ENCODE data around the gene PLCB4. TPM values are rescaled to one million over a fixed set of nuclear protein-coding genes. Genes with fewer than 3 reads are reported as not detected.

The PLCB4 gene
- total RNA-seq, 1 donor from 2014 or later: 12.0 TPM

DNA sequence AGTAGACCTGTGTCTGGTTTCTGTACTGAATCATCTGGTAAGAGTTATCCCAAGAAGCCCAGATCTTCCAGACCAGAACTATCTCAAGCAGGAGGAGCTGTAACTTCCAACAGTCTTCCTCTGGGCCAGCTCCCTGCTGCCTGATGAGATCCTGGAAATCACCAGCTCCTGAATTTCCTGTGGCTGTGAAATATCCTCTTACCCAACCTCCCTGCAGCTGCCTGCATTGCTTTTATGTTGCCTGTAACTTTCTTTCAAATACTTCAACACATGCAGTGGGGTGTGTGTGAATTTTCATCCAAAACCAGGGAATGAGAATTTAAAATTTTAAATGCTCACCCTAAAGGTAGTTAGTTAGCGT, 285.0 kb downstream of the PLCB4 start:
- TF ChIP-seq POLR2A (IDR thresholded peaks at IDR 0.05): no peak
- TF ChIP-seq, protein P1, sequence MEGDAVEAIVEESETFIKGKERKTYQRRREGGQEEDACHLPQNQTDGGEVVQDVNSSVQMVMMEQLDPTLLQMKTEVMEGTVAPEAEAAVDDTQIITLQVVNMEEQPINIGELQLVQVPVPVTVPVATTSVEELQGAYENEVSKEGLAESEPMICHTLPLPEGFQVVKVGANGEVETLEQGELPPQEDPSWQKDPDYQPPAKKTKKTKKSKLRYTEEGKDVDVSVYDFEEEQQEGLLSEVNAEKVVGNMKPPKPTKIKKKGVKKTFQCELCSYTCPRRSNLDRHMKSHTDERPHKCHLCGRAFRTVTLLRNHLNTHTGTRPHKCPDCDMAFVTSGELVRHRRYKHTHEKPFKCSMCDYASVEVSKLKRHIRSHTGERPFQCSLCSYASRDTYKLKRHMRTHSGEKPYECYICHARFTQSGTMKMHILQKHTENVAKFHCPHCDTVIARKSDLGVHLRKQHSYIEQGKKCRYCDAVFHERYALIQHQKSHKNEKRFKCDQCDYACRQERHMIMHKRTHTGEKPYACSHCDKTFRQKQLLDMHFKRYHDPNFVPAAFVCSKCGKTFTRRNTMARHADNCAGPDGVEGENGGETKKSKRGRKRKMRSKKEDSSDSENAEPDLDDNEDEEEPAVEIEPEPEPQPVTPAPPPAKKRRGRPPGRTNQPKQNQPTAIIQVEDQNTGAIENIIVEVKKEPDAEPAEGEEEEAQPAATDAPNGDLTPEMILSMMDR (IDR thresholded peaks at IDR 0.05): no peak
- no peak for TF ChIP-seq POLR2AphosphoS5 (IDR thresholded peaks at IDR 0.05; ENCODE audit: insufficient read depth in 1 of 2, low read depth in 1 of 2)
- no peaks in the 10 kb centered on the region for H3K27me3 ChIP-seq
- intact Hi-C loops (cut with DNase I): no loop called here
- no peak overlapping the region for H3K4me3 ChIP-seq
- no peak for DNase-seq (ENCODE audit: extremely low spot score in 2 of 2)
- H3K4me1 ChIP-seq: no peaks in the 10 kb centered on the region
- H3K9me3 ChIP-seq: no peaks in the 10 kb centered on the region
- no peaks in the 10 kb centered on the region for H3K36me3 ChIP-seq
- no peak overlapping the region for H3K27ac ChIP-seq

DNA sequence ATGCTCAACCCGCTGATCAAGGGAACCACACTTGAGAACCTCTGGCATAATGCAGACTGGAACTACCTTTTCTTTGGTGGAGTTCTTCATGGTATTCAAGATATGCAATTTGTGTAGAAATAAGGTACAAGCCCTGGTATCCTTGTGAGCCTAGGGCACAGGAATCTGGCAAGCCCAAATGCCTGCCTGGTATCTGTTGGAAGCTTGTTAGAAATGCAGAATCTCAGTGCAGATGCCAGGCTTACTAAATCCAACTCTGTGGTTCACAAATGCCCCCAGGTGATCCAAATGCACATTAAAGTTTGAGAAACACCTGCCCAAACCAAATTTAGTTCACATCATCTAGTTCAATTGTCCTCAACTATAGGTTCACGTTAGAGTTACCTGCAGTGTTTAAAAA, 285.7 kb downstream of the PLCB4 start:
- Histone ChIP-seq H3K36me3 (no peaks in the 10 kb centered on the region), H3K27ac (no peak overlapping the region), H3K4me3 (no peak overlapping the region), H3K4me1 (peaks cover 7% of the 10 kb centered on the region), H3K9me3 (no peaks in the 10 kb centered on the region), H3K27me3 (no peaks in the 10 kb centered on the region)
- intact Hi-C loops (cut with DNase I): no loop called here
- DNase-seq (ENCODE audit: extremely low spot score in 2 of 2): no peak
- no peak for TF ChIP-seq POLR2A (IDR thresholded peaks at IDR 0.05)
- TF ChIP-seq, protein P1 (IDR thresholded peaks at IDR 0.05): no peak
- no peak for TF ChIP-seq POLR2AphosphoS5 (IDR thresholded peaks at IDR 0.05; ENCODE audit: insufficient read depth in 1 of 2, low read depth in 1 of 2)

DNA sequence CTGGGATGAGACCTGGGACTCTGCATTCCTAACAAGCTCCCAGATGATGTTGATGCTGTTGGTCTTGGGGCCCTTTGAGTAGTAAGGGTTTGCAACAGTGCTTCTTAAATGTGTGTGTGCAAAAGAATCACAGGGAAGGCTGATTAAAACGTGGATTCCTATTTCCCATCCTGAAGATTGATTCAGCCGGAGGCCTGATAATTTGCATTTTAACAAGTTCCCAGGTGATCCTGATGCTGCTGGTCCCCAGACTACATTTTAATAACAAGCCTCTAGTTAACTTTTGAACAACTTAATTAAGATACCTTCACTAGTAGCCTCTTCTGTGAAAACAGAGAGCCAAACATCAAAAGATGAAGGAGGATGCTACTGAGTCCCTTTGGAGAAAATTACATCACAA, 289.1 kb downstream of the PLCB4 start:
- no peak for TF ChIP-seq POLR2A (IDR thresholded peaks at IDR 0.05)
- no peak for TF ChIP-seq POLR2AphosphoS5 (IDR thresholded peaks at IDR 0.05; ENCODE audit: insufficient read depth in 1 of 2, low read depth in 1 of 2)
- TF ChIP-seq, protein P1 (IDR thresholded peaks at IDR 0.05): no peak
- intact Hi-C loops (cut with DNase I): no loop called here
- no peak for DNase-seq (ENCODE audit: extremely low spot score in 2 of 2)
- H3K4me1 ChIP-seq: peaks cover 14% of the 10 kb centered on the region
- no peak overlapping the region for H3K4me3 ChIP-seq
- H3K9me3 ChIP-seq: no peaks in the 10 kb centered on the region
- H3K36me3 ChIP-seq: no peaks in the 10 kb centered on the region
- H3K27me3 ChIP-seq: no peaks in the 10 kb centered on the region
- no peak overlapping the region for H3K27ac ChIP-seq

DNA sequence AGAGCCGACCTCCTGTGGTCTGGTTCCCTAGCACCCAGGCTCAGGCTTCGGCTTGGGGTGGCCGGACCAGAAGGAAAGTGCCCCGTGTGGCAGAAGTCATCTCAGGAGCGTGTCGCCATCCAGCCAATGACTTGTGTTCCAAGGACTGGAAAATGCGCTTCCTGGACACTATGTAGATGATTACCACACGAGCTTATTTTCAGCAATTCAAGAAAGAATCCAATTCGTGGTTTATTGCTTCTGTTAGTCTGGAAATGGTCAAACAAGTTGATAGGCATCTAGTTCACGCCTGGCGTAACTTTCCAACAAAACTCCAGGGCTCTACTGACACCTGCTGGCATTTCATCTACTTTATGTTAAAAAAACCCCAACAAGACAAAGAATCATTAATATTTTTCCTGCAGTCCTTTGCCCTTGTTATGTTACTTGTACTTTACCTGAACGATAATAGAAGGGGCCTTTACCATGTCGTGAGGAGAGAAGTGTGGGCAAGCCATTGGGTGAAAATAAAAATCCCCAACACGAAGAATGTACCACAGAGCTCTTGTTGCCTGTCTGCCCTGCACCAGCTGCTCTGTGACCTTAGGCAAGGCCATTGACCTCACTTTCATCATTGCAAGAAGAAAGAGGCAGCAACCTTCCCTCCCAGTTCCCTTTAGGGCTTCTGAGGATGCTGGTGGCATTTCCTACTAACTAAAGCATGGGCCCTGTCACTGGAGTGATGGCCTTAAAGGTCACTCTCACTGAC, 290.8 kb downstream of the PLCB4 start:
- DNase-seq (ENCODE audit: extremely low spot score in 2 of 2): no peak
- TF ChIP-seq POLR2A (IDR thresholded peaks at IDR 0.05) (no peak), POLR2AphosphoS5 (IDR thresholded peaks at IDR 0.05; ENCODE audit: insufficient read depth in 1 of 2, low read depth in 1 of 2) (peak in 1 of 2 donors; percentile 37)
- TF ChIP-seq, protein P1 (IDR thresholded peaks at IDR 0.05): peak; percentile 35 to 47 (median 37)
- Histone ChIP-seq H3K4me3 (no peak overlapping the region), H3K36me3 (no peaks in the 10 kb centered on the region), H3K9me3 (no peaks in the 10 kb centered on the region), H3K27ac (peak overlapping the region; percentile 9), H3K4me1 (peaks cover 14% of the 10 kb centered on the region), H3K27me3 (no peaks in the 10 kb centered on the region)
- intact Hi-C loops (cut with DNase I): loop anchor here (10.0 kb wide), 2 partner anchors 515 to 575 kb away; no protein-coding TSS in a partner anchor

GRCh38 chr20:9360431-9360830, 291.5 kb downstream of the PLCB4 start:
- TF ChIP-seq POLR2AphosphoS5 (IDR thresholded peaks at IDR 0.05; ENCODE audit: insufficient read depth in 1 of 2, low read depth in 1 of 2) (no peak), POLR2A (IDR thresholded peaks at IDR 0.05) (no peak)
- TF ChIP-seq, protein P1 (IDR thresholded peaks at IDR 0.05): no peak
- Histone ChIP-seq H3K4me1 (peaks cover 14% of the 10 kb centered on the region), H3K4me3 (no peak overlapping the region), H3K36me3 (no peaks in the 10 kb centered on the region), H3K9me3 (no peaks in the 10 kb centered on the region), H3K27me3 (no peaks in the 10 kb centered on the region), H3K27ac (no peak overlapping the region)
- intact Hi-C loops (cut with DNase I): loop anchor here (10.0 kb wide), 2 partner anchors 516 to 576 kb away; no protein-coding TSS in a partner anchor
- no peak for DNase-seq (ENCODE audit: extremely low spot score in 2 of 2)

All from vagina (tissue), 2 donors.